ENCODE results near the gene SLA2.

The SLA2 gene

DNA sequence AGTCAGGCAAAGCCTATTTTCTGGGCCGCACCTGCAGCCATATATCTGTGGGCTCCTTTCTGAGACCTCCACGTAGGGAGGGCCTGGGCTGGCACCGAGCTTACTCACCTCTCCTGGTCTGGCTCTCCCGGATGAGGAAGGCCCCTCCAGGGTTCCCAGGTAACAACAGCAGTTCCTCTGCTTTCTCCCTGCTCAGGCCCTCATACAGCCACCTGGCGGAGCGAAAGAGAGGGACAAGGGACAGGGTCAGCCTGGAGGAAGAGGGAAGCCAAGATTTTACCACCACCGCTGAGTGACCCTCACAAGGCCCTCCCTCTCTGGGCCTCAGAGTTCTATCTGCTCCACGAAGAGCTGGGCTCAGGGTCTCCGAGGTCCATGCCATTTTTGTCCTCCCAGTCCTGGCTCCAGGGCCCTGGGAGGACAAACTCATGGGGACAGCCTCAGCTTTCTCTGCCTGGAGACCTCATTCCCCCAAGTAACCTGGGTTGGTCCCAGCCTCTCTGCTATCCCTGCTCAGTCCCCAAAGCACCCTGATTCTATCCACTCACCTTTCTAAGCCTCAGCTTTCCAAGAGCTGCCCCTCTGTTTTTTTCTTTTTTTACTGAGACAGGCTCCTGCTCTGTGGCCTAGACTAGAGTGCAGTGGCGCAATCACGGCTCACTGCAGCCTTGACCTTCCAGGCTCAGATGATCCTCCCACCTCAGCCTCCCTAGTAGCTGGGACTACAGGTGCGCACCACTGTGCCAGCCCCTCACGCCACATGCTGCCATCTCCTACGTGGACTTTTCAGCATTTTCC, 13.3 kb downstream of the SLA2 start:
- Histone ChIP-seq H3K36me3 (ENCODE audit: control insufficient read depth in 2 of 2, insufficient read depth in 2 of 2, low read length in 2 of 2) (no peaks in the 10 kb centered on the region), H3K27me3 (ENCODE audit: control insufficient read depth in 2 of 2, insufficient read depth in 2 of 2, low read length in 2 of 2) (no peaks in the 10 kb centered on the region), H3K9ac (ENCODE audit: low read depth in 1 of 2, low read length in 2 of 2) (no peak overlapping the region), H3K9me3 (ENCODE audit: control insufficient read depth in 2 of 2, low read length in 2 of 2) (no peaks in the 10 kb centered on the region), H3K4me1 (ENCODE audit: control insufficient read depth in 2 of 2, insufficient read depth in 2 of 2, low read length in 2 of 2) (no peaks in the 10 kb centered on the region), H3K4me3 (ENCODE audit: low read length in 2 of 2) (no peak overlapping the region), H3K27ac (ENCODE audit: low read depth in 2 of 2, low read length in 2 of 2) (no peak overlapping the region)

- H3K9me3 ChIP-seq (ENCODE audit: control insufficient read depth in 2 of 2, low read length in 2 of 2): no peaks in the 10 kb centered on the region
- no peak overlapping the region for H3K27ac ChIP-seq (ENCODE audit: low read depth in 2 of 2, low read length in 2 of 2)
- no peaks in the 10 kb centered on the region for H3K27me3 ChIP-seq (ENCODE audit: control insufficient read depth in 2 of 2, insufficient read depth in 2 of 2, low read length in 2 of 2)
- no peaks in the 10 kb centered on the region for H3K4me1 ChIP-seq (ENCODE audit: control insufficient read depth in 2 of 2, insufficient read depth in 2 of 2, low read length in 2 of 2)
- no peak overlapping the region for H3K4me3 ChIP-seq (ENCODE audit: low read length in 2 of 2)
- H3K9ac ChIP-seq (ENCODE audit: low read depth in 1 of 2, low read length in 2 of 2): no peak overlapping the region
- no peaks in the 10 kb centered on the region for H3K36me3 ChIP-seq (ENCODE audit: control insufficient read depth in 2 of 2, insufficient read depth in 2 of 2, low read length in 2 of 2)
These were observed 13.9 kb downstream of the SLA2 start for GRCh38 chr20:36632147-36632486.

GRCh38 chr20:36631646-36632045, 14.3 kb downstream of the SLA2 start:
- Histone ChIP-seq H3K27ac (ENCODE audit: low read depth in 2 of 2, low read length in 2 of 2) (no peak overlapping the region), H3K9ac (ENCODE audit: low read depth in 1 of 2, low read length in 2 of 2) (no peak overlapping the region), H3K4me1 (ENCODE audit: control insufficient read depth in 2 of 2, insufficient read depth in 2 of 2, low read length in 2 of 2) (no peaks in the 10 kb centered on the region), H3K36me3 (ENCODE audit: control insufficient read depth in 2 of 2, insufficient read depth in 2 of 2, low read length in 2 of 2) (no peaks in the 10 kb centered on the region), H3K27me3 (ENCODE audit: control insufficient read depth in 2 of 2, insufficient read depth in 2 of 2, low read length in 2 of 2) (no peaks in the 10 kb centered on the region), H3K9me3 (ENCODE audit: control insufficient read depth in 2 of 2, low read length in 2 of 2) (no peaks in the 10 kb centered on the region), H3K4me3 (ENCODE audit: low read length in 2 of 2) (no peak overlapping the region)

GRCh38 chr20:36629719-36630681, 16.0 kb downstream of the SLA2 start:
- no peaks in the 10 kb centered on the region for H3K27me3 ChIP-seq (ENCODE audit: control insufficient read depth in 2 of 2, insufficient read depth in 2 of 2, low read length in 2 of 2)
- H3K9ac ChIP-seq (ENCODE audit: low read depth in 1 of 2, low read length in 2 of 2): no peak overlapping the region
- H3K4me1 ChIP-seq (ENCODE audit: control insufficient read depth in 2 of 2, insufficient read depth in 2 of 2, low read length in 2 of 2): no peaks in the 10 kb centered on the region
- peak overlapping the region in 1 of 2 donors; percentile 23 for H3K27ac ChIP-seq (ENCODE audit: low read depth in 2 of 2, low read length in 2 of 2)
- no peaks in the 10 kb centered on the region for H3K36me3 ChIP-seq (ENCODE audit: control insufficient read depth in 2 of 2, insufficient read depth in 2 of 2, low read length in 2 of 2)
- no peak overlapping the region for H3K4me3 ChIP-seq (ENCODE audit: low read length in 2 of 2)
- no peaks in the 10 kb centered on the region for H3K9me3 ChIP-seq (ENCODE audit: control insufficient read depth in 2 of 2, low read length in 2 of 2)

- no peaks in the 10 kb centered on the region for H3K36me3 ChIP-seq (ENCODE audit: control insufficient read depth in 2 of 2, insufficient read depth in 2 of 2, low read length in 2 of 2)
- peaks cover 5 to 13% of the 10 kb centered on the region in 2 donors for H3K4me1 ChIP-seq (ENCODE audit: control insufficient read depth in 2 of 2, insufficient read depth in 2 of 2, low read length in 2 of 2)
- no peak overlapping the region for H3K27ac ChIP-seq (ENCODE audit: low read depth in 2 of 2, low read length in 2 of 2)
- no peaks in the 10 kb centered on the region for H3K9me3 ChIP-seq (ENCODE audit: control insufficient read depth in 2 of 2, low read length in 2 of 2)
- no peaks in the 10 kb centered on the region for H3K27me3 ChIP-seq (ENCODE audit: control insufficient read depth in 2 of 2, insufficient read depth in 2 of 2, low read length in 2 of 2)
- H3K4me3 ChIP-seq (ENCODE audit: low read length in 2 of 2): no peak overlapping the region
- no peak overlapping the region for H3K9ac ChIP-seq (ENCODE audit: low read depth in 1 of 2, low read length in 2 of 2)
These were observed 17.9 kb downstream of the SLA2 start for GRCh38 chr20:36628076-36628475.

- Histone ChIP-seq H3K4me3 (ENCODE audit: low read length in 2 of 2) (peak overlapping the region in 1 of 2 donors; percentile 22), H3K27ac (ENCODE audit: low read depth in 2 of 2, low read length in 2 of 2) (peak overlapping the region; percentile 32 to 76), H3K4me1 (ENCODE audit: control insufficient read depth in 2 of 2, insufficient read depth in 2 of 2, low read length in 2 of 2) (peaks cover 5 to 13% of the 10 kb centered on the region in 2 donors), H3K9ac (ENCODE audit: low read depth in 1 of 2, low read length in 2 of 2) (no peak overlapping the region), H3K36me3 (ENCODE audit: control insufficient read depth in 2 of 2, insufficient read depth in 2 of 2, low read length in 2 of 2) (no peaks in the 10 kb centered on the region), H3K27me3 (ENCODE audit: control insufficient read depth in 2 of 2, insufficient read depth in 2 of 2, low read length in 2 of 2) (no peaks in the 10 kb centered on the region), H3K9me3 (ENCODE audit: control insufficient read depth in 2 of 2, low read length in 2 of 2) (no peaks in the 10 kb centered on the region)
These were observed 21.1 kb downstream of the SLA2 start for GRCh38 chr20:36624944-36625324.

GRCh38 chr20:36624068-36624943, 21.7 kb downstream of the SLA2 start:
- Histone ChIP-seq H3K9ac (ENCODE audit: low read depth in 1 of 2, low read length in 2 of 2) (peak overlapping the region in 1 of 2 donors; percentile 57), H3K27ac (ENCODE audit: low read depth in 2 of 2, low read length in 2 of 2) (peak overlapping the region; percentile 32 to 76)

DNA sequence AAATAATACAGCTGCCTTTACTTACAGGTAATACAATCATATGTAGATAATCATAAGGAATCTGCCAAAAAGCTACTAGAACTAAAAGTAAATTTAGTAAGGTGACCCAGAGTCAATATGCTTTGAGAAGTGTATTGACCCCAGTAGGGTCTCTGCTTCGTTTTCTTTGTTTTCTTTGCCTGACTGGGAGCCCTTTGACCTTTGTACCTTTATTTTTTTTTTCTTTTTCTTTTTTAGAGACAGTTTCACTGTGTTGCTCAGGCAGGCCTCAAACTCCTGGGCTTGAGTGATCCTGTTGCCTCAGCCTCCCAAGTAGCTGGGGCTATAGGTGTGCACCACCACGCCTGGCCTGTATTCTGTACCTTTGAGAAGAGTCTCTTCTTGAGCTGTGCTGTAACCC, 22.6 kb downstream of the SLA2 start:
- H3K4me3 ChIP-seq (ENCODE audit: low read length in 2 of 2): no peak overlapping the region
- H3K27me3 ChIP-seq (ENCODE audit: control insufficient read depth in 2 of 2, insufficient read depth in 2 of 2, low read length in 2 of 2): no peaks in the 10 kb centered on the region
- no peak overlapping the region for H3K9ac ChIP-seq (ENCODE audit: low read depth in 1 of 2, low read length in 2 of 2)
- H3K36me3 ChIP-seq (ENCODE audit: control insufficient read depth in 2 of 2, insufficient read depth in 2 of 2, low read length in 2 of 2): no peaks in the 10 kb centered on the region
- H3K27ac ChIP-seq (ENCODE audit: low read depth in 2 of 2, low read length in 2 of 2): peak overlapping the region in 1 of 2 donors; percentile 76
- no peaks in the 10 kb centered on the region for H3K9me3 ChIP-seq (ENCODE audit: control insufficient read depth in 2 of 2, low read length in 2 of 2)
- peaks cover 5 to 13% of the 10 kb centered on the region in 2 donors for H3K4me1 ChIP-seq (ENCODE audit: control insufficient read depth in 2 of 2, insufficient read depth in 2 of 2, low read length in 2 of 2)

More at GRCh38 chr20:36624068-36624943, 21.7 kb downstream of the SLA2 start:
- peaks cover 5 to 13% of the 10 kb centered on the region in 2 donors for H3K4me1 ChIP-seq (ENCODE audit: control insufficient read depth in 2 of 2, insufficient read depth in 2 of 2, low read length in 2 of 2)
- H3K9me3 ChIP-seq (ENCODE audit: control insufficient read depth in 2 of 2, low read length in 2 of 2): no peaks in the 10 kb centered on the region
- no peaks in the 10 kb centered on the region for H3K27me3 ChIP-seq (ENCODE audit: control insufficient read depth in 2 of 2, insufficient read depth in 2 of 2, low read length in 2 of 2)
- H3K36me3 ChIP-seq (ENCODE audit: control insufficient read depth in 2 of 2, insufficient read depth in 2 of 2, low read length in 2 of 2): no peaks in the 10 kb centered on the region
- H3K4me3 ChIP-seq (ENCODE audit: low read length in 2 of 2): peak overlapping the region in 1 of 2 donors; percentile 22

DNA sequence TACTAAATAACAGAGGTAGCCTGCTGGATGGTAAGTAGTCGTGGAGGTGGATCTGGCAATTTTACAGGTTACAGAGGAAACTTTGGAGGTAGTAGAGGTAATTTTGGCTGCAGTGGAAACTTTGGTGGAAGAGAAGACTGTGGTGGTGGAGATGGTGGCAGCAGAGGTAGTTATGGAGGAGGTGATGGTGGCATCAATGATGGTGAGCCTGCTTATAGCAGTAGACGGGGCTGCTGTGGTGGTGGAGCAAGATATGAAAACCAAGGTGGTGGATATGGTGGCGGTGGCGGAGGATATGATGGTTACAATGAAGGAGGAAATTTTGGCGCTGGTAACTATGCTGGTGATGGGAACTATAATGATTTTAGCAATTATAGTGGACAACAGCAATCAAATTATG, 25.1 kb downstream of the SLA2 start:
- Histone ChIP-seq H3K27me3 (ENCODE audit: control insufficient read depth in 2 of 2, insufficient read depth in 2 of 2, low read length in 2 of 2) (no peaks in the 10 kb centered on the region), H3K27ac (ENCODE audit: low read depth in 2 of 2, low read length in 2 of 2) (no peak overlapping the region), H3K4me1 (ENCODE audit: control insufficient read depth in 2 of 2, insufficient read depth in 2 of 2, low read length in 2 of 2) (peaks cover 5 to 13% of the 10 kb centered on the region in 2 donors), H3K4me3 (ENCODE audit: low read length in 2 of 2) (no peak overlapping the region), H3K36me3 (ENCODE audit: control insufficient read depth in 2 of 2, insufficient read depth in 2 of 2, low read length in 2 of 2) (no peaks in the 10 kb centered on the region), H3K9me3 (ENCODE audit: control insufficient read depth in 2 of 2, low read length in 2 of 2) (no peaks in the 10 kb centered on the region), H3K9ac (ENCODE audit: low read depth in 1 of 2, low read length in 2 of 2) (no peak overlapping the region)
